GM19193 (cell line): Measurements from ENCODE around the gene KRT6A.

Source experiments
- POLR2A ChIP-seq: IDR thresholded peaks from 4 replicates; pipeline ENCODE4 v1.6.1; 2011; ENCODE audit not compliant: insufficient read depth, insufficient read length; ENCODE audit errors: extremely low read depth

The KRT6A gene

DNA sequence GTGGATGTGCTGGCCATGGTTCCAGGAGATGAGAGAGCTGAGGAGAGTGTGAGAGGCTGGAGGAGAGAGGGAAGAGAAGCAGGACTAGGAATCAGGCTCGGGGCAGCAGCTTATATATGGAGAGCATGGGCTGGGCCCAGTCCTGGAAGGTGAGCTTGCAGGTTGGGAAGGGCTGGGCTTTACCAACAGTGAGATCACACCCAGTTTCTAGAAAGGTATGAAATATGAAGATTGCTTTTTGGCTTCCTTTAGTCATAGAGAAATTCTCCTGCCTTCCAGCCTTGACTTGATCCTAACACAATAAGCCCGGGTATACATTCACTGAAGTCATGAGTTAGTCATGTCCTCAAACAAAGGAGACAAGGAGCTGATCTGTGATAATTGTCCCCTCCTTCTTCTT is at the start of gene KRT6A:
TSS of gene KRT6A (minus strand) at position 86 of the 400 bp plus-strand sequence. CDS start at position 17, 69 bp downstream.
- TF ChIP-seq POLR2A: no peak

- TF ChIP-seq POLR2A: no peak
These were observed 49.1 kb upstream of the KRT6A start for GRCh38 chr12:52542157-52542556.

DNA sequence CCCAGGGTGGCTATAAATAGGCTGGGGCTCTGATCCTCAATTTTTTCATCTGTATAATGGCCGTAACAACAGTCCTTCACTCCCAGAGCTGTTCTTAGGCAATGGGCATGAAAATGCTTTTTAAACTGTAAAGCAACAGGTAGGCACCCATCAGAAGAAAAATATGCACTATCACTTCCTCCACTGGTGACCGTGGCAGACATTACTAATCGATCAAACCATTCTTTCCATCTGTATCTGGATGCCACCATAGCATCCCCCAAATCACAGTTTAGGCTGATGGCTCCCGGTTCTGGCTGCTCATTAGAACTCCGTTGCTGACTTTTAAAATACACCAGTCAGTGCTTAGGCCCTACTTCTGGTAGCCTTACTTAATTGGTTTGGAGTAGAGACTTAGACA is 48.7 kb upstream of the KRT6A start:
- no peak for TF ChIP-seq POLR2A

DNA sequence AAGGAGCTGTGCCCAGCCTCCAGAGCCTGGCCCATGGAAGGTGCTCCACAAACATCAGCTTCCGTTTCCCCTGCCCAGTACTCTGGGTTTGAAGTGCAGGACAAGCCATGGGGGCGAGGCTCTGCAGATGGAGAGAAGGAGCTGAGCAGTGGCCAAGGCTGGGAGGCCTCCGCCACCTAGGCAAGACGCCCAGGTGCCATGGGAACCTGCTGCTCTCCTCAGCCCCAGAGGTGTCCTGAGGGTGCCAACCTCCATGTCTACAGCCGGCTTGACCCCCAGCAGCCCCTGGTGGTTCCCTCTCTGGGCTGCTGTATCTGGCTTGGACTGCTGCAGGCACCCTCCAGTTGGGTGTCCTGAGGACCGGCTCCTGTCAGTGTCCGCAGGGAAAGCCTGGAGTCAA is 47.5 kb upstream of the KRT6A start:
- no peak for TF ChIP-seq POLR2A

DNA sequence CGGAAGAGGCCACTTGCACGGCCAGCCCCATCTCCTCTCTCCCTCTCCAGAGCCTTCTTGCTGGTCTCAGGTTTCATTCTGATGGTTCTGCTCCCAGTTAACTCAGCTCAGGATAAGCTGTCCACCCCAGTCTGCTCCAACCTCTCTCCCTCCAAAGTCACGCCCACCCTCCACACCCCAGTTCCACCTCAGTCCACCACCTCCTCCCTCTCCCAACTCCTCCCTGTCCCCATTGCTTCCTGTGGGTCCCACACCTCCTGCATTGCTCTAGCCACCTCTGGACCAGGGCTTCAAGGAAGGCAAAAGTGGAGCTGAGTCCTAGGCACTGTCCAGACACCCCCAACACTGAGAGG is 46.7 kb upstream of the KRT6A start:
- no peak for TF ChIP-seq POLR2A

DNA sequence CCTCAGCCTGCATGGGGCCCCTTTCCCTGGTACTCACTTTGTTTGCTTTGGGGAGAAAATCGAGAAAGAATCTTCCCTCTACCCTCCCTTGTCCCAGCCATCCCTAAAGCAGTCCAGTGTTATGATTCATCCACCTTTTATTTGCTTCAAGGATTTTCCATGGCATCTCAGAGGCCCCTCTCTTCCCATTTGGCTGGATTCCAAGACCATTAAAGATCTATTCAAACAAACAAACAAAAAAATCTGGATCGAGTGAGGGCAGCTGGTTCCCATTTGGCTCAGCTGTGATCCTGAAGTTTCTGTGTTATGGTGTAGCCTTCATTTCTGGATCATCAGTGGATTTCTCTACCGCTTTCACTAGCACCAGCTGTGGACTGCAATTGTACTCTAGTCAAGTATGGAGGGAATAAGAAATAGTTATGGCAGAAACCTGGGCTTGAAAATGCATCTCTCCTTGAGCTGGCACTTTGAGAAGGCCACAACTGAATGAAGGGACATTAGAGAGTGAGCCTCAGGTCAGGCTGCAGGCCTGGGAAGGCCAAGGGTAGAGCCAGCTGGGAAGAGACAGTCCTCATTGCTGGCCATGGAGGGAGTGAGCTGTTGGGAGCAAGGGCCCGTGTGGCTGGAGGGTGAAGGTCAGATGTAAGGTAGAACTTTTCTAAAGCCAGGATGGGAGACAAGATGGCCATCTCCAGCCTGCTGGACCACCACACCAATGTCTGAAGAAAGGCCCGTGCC is 46.2 kb upstream of the KRT6A start:
- no peak for TF ChIP-seq POLR2A

GRCh38 chr12:52537101-52537500 is 44.0 kb upstream of the KRT6A start:
- TF ChIP-seq POLR2A: no peak

DNA sequence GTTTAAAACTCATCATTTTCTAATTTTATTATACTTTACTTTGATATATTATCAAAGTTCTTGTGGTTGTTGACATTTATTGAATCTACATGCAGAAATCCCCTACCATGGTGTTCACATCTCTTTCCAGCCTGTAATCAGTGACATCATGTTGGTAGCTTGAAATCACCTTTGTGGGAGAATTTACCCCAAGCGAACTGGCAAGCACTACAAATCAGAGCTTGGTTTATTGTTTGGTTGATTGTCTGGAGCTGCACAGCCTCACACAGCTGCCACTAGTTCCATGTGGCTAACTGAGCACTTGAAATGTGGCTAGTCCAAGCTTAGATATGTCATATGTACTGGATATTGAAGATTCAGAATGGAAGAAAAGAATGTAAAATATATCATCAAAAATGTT is 42.5 kb upstream of the KRT6A start:
- TF ChIP-seq POLR2A: no peak

DNA sequence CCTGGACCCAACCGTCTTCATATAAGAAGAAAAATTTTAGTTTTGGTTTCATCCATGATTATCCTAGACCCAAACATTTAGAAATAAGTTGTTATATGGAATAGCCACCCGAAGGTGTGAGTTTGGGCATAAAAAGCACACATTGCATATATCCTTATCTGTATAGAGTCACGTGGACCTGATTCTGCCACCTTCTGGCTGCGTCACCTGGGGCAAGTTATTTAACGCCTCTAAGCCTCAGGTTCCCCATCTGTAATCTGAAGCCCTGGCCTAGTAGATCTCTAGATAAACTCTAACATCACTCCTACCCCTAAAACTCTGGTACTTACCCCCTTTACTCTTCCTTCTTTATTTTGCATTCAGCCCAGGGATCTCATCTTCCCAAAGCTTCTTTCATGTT is 41.4 kb upstream of the KRT6A start:
- no peak for TF ChIP-seq POLR2A

DNA sequence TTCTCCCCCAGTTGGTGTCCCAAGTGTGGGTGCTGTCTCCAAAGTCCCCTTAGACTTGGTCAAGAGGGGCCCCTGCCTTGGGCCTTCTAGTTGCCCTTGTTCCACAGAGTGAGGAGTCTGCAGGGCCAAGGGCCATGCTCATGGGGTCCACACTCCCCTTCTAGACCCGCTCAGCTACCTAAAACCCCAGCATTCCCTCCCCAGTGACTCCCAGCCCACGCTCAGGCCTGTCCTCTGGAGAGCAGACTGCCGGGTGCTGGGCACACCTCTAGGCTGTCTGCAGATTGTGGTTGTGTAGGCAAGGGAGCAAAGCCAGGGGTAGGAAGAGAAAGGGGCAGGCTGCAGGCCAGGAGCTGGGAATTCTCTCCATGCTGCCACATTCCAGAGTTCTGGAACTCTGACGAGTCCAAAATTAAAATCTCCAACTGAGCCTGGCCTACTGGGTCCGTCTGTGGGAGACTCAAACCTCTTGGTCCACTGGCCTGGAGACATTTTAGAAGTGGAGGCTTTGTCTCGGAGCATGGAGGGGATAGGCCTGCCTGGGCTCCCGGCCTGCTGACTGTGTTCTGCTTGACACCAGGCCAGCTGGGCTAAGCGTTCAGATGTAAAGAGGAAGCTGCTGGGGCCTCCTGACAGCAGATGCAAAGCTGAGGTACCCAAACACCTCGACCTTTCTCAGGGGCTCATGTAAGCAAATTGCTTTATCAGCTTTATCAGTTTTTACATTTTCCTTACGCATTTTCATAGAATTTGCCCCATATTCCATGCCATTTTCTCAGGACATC is 40.8 kb upstream of the KRT6A start:
- no peak for TF ChIP-seq POLR2A

- no peak for TF ChIP-seq POLR2A
These were observed 39.6 kb upstream of the KRT6A start for GRCh38 chr12:52532636-52533035.

- no peak for TF ChIP-seq POLR2A
These were observed 38.7 kb upstream of the KRT6A start for GRCh38 chr12:52531566-52532300.

DNA sequence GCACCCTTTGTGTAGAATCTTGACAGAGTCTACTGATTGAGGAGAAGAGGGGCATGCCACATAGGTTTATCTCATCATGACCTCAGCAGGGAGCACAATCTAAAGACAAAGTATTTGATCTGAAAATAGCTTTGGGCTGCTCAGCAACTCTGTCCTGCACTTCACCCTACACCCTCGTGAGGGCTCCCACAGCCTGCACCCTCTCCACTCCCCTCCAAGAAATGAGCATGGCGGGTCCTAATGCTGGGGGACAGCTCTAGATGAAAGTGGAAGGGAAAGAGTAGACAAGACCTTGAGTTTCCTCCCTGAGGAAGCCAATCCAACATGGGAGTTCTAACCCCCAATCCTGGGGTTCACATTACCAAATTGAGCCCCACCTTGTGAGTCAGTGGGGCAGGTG is 37.8 kb upstream of the KRT6A start:
- TF ChIP-seq POLR2A: no peak

DNA sequence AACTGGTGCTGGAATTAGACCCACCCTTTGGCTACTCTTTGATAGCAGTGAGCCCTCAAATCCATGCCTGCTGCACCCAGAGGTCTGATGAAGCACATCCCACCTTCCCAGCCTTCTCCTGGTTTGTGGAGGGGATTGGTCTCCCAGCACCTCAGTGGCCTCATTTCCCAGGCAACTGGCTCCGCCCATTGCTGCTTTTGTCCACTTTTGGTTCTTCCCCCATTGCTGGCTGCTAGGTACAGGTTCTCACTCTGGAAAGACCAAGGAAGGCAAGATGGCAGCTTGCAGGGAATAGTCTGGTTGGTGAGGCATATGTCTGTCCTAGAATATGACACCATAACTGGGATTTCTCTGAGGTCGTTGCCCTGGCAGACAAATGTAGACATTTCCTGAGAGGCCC is 37.3 kb upstream of the KRT6A start:
- no peak for TF ChIP-seq POLR2A

- TF ChIP-seq POLR2A: no peak
These were observed 36.8 kb upstream of the KRT6A start for GRCh38 chr12:52529846-52530245.
